ENCODE data around the gene C1QTNF8. TPM values are rescaled to one million over a fixed set of nuclear protein-coding genes. Genes with fewer than 3 reads are reported as not detected.

The C1QTNF8 gene
- total RNA-seq, 1 experiment from 2014 or later = not detected

- Histone ChIP-seq H3K4me2 (ENCODE audit: low read depth, low read length, poor library complexity, severe bottlenecking) (no peak overlapping the region), H3K27me3 (ENCODE audit: low read length) (no peaks in the 10 kb centered on the region), H3K9me2 (replicated peaks; ENCODE audit: insufficient read depth, low read length) (no peaks in the 10 kb centered on the region), H3K36me3 (ENCODE audit: insufficient read depth, low read length) (no peaks in the 10 kb centered on the region), H4K20me1 (ENCODE audit: insufficient read depth, low read depth, low read length) (peaks cover 5% of the 10 kb centered on the region; the same call in 1 of the 2 replicates), H3K9me3 (ENCODE audit: low read length) (0 out of 2 replicates have a peak, but pooled peaks cover 3% of the 10 kb centered on the region), H3K27ac (ENCODE audit: low read length) (no peak overlapping the region), H3K79me2 (ENCODE audit: low read length) (no peaks in the 10 kb centered on the region), H3K4me1 (ENCODE audit: low read length) (no peaks in the 10 kb centered on the region), H2AFZ (ENCODE audit: low read length) (no peak overlapping the region), H3K9ac (ENCODE audit: low read length) (no peak overlapping the region), H3K4me3 (ENCODE audit: low read length) (no peak overlapping the region)
- peak; percentile 53 for DNase-seq
Observed at GRCh38 chr16:1054660-1055556, 41.1 kb downstream of the C1QTNF8 start.

GRCh38 chr16:1053700-1054368 is 42.2 kb downstream of the C1QTNF8 start:
- peaks cover 5% of the 10 kb centered on the region; the same call in 1 of the 2 replicates for H4K20me1 ChIP-seq (ENCODE audit: insufficient read depth, low read depth, low read length)
- no peak overlapping the region for H3K4me3 ChIP-seq (ENCODE audit: low read length)
- H2AFZ ChIP-seq (ENCODE audit: low read length) = no peak overlapping the region
- no peaks in the 10 kb centered on the region for H3K9me2 ChIP-seq (replicated peaks; ENCODE audit: insufficient read depth, low read length)
- DNase-seq = no peak
- no peaks in the 10 kb centered on the region for H3K27me3 ChIP-seq (ENCODE audit: low read length)
- H3K9me3 ChIP-seq (ENCODE audit: low read length) = no peaks in the 10 kb centered on the region
- H3K9ac ChIP-seq (ENCODE audit: low read length) = no peak overlapping the region
- no peaks in the 10 kb centered on the region for H3K36me3 ChIP-seq (ENCODE audit: insufficient read depth, low read length)
- H3K4me2 ChIP-seq (ENCODE audit: low read depth, low read length, poor library complexity, severe bottlenecking) = no peak overlapping the region
- no peak overlapping the region for H3K27ac ChIP-seq (ENCODE audit: low read length)
- no peaks in the 10 kb centered on the region for H3K79me2 ChIP-seq (ENCODE audit: low read length)
- H3K4me1 ChIP-seq (ENCODE audit: low read length) = no peaks in the 10 kb centered on the region

- Histone ChIP-seq H3K36me3 (ENCODE audit: insufficient read depth, low read length) (no peaks in the 10 kb centered on the region), H3K4me2 (ENCODE audit: low read depth, low read length, poor library complexity, severe bottlenecking) (no peak overlapping the region), H3K4me3 (ENCODE audit: low read length) (no peak overlapping the region), H3K9me3 (ENCODE audit: low read length) (no peaks in the 10 kb centered on the region), H3K79me2 (ENCODE audit: low read length) (no peaks in the 10 kb centered on the region), H3K9me2 (replicated peaks; ENCODE audit: insufficient read depth, low read length) (no peaks in the 10 kb centered on the region), H3K4me1 (ENCODE audit: low read length) (no peaks in the 10 kb centered on the region), H3K27me3 (ENCODE audit: low read length) (no peaks in the 10 kb centered on the region), H4K20me1 (ENCODE audit: insufficient read depth, low read depth, low read length) (peaks cover 5% of the 10 kb centered on the region; the same call in 1 of the 2 replicates), H2AFZ (ENCODE audit: low read length) (no peak overlapping the region), H3K9ac (ENCODE audit: low read length) (no peak overlapping the region), H3K27ac (ENCODE audit: low read length) (no peak overlapping the region)
- DNase-seq = no peak
Observed at GRCh38 chr16:1053121-1053521, 42.9 kb downstream of the C1QTNF8 start.

GRCh38 chr16:1052721-1053120 is 43.3 kb downstream of the C1QTNF8 start:
- H2AFZ ChIP-seq (ENCODE audit: low read length) = no peak overlapping the region
- no peak overlapping the region for H3K4me2 ChIP-seq (ENCODE audit: low read depth, low read length, poor library complexity, severe bottlenecking)
- peaks cover 8% of the 10 kb centered on the region; the same call in 1 of the 2 replicates for H4K20me1 ChIP-seq (ENCODE audit: insufficient read depth, low read depth, low read length)
- H3K4me3 ChIP-seq (ENCODE audit: low read length) = no peak overlapping the region
- no peak for DNase-seq
- H3K4me1 ChIP-seq (ENCODE audit: low read length) = no peaks in the 10 kb centered on the region
- no peaks in the 10 kb centered on the region for H3K27me3 ChIP-seq (ENCODE audit: low read length)
- H3K9ac ChIP-seq (ENCODE audit: low read length) = no peak overlapping the region
- H3K79me2 ChIP-seq (ENCODE audit: low read length) = no peaks in the 10 kb centered on the region
- no peaks in the 10 kb centered on the region for H3K9me2 ChIP-seq (replicated peaks; ENCODE audit: insufficient read depth, low read length)
- H3K9me3 ChIP-seq (ENCODE audit: low read length) = no peaks in the 10 kb centered on the region
- no peak overlapping the region for H3K27ac ChIP-seq (ENCODE audit: low read length)
- no peaks in the 10 kb centered on the region for H3K36me3 ChIP-seq (ENCODE audit: insufficient read depth, low read length)

DNA sequence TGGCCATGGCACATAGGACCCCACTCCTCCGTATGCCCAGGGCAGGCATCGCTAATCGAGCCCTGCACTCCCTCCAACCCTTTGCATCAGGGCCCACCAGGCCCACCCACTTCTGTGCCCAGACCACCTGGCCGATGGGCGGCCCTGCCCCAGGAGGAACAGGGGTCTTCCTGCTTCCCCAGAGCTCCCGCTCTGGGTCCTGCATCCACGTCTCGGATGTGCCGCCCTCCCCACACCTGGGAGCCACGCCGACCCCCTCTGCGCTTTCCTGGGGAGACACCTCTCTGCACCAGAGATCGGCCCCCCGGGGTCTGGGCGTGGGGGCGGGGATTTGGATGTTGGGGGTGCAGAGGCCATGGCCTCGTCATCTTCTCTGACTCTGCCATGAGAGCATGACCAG is 44.6 kb downstream of the C1QTNF8 start:
- no peak overlapping the region for H2AFZ ChIP-seq (ENCODE audit: low read length)
- no peak overlapping the region for H3K27ac ChIP-seq (ENCODE audit: low read length)
- no peaks in the 10 kb centered on the region for H3K9me2 ChIP-seq (replicated peaks; ENCODE audit: insufficient read depth, low read length)
- H4K20me1 ChIP-seq (ENCODE audit: insufficient read depth, low read depth, low read length) = peaks cover 8% of the 10 kb centered on the region; the same call in 1 of the 2 replicates
- no peak overlapping the region for H3K4me2 ChIP-seq (ENCODE audit: low read depth, low read length, poor library complexity, severe bottlenecking)
- H3K4me3 ChIP-seq (ENCODE audit: low read length) = no peak overlapping the region
- H3K27me3 ChIP-seq (ENCODE audit: low read length) = no peaks in the 10 kb centered on the region
- H3K9me3 ChIP-seq (ENCODE audit: low read length) = no peaks in the 10 kb centered on the region
- DNase-seq = no peak
- H3K4me1 ChIP-seq (ENCODE audit: low read length) = no peaks in the 10 kb centered on the region
- H3K36me3 ChIP-seq (ENCODE audit: insufficient read depth, low read length) = no peaks in the 10 kb centered on the region
- no peaks in the 10 kb centered on the region for H3K79me2 ChIP-seq (ENCODE audit: low read length)
- no peak overlapping the region for H3K9ac ChIP-seq (ENCODE audit: low read length)

GRCh38 chr16:1050921-1051320 is 45.1 kb downstream of the C1QTNF8 start:
- Histone ChIP-seq H3K4me1 (ENCODE audit: low read length) (no peaks in the 10 kb centered on the region), H3K36me3 (ENCODE audit: insufficient read depth, low read length) (no peaks in the 10 kb centered on the region), H3K9ac (ENCODE audit: low read length) (no peak overlapping the region), H4K20me1 (ENCODE audit: insufficient read depth, low read depth, low read length) (peaks cover 8% of the 10 kb centered on the region; the same call in 1 of the 2 replicates), H3K9me2 (replicated peaks; ENCODE audit: insufficient read depth, low read length) (no peaks in the 10 kb centered on the region), H3K4me3 (ENCODE audit: low read length) (no peak overlapping the region), H2AFZ (ENCODE audit: low read length) (no peak overlapping the region), H3K27ac (ENCODE audit: low read length) (no peak overlapping the region), H3K27me3 (ENCODE audit: low read length) (no peaks in the 10 kb centered on the region), H3K4me2 (ENCODE audit: low read depth, low read length, poor library complexity, severe bottlenecking) (no peak overlapping the region), H3K79me2 (ENCODE audit: low read length) (no peaks in the 10 kb centered on the region), H3K9me3 (ENCODE audit: low read length) (no peaks in the 10 kb centered on the region)
- no peak for DNase-seq

GRCh38 chr16:1050516-1050915 is 45.5 kb downstream of the C1QTNF8 start:
- Histone ChIP-seq H3K79me2 (ENCODE audit: low read length) (no peaks in the 10 kb centered on the region), H3K4me1 (ENCODE audit: low read length) (no peaks in the 10 kb centered on the region), H3K4me2 (ENCODE audit: low read depth, low read length, poor library complexity, severe bottlenecking) (no peak overlapping the region), H3K27me3 (ENCODE audit: low read length) (no peaks in the 10 kb centered on the region), H2AFZ (ENCODE audit: low read length) (no peak overlapping the region), H4K20me1 (ENCODE audit: insufficient read depth, low read depth, low read length) (peaks cover 8% of the 10 kb centered on the region; the same call in 1 of the 2 replicates), H3K4me3 (ENCODE audit: low read length) (no peak overlapping the region), H3K27ac (ENCODE audit: low read length) (no peak overlapping the region), H3K9me3 (ENCODE audit: low read length) (no peaks in the 10 kb centered on the region), H3K9ac (ENCODE audit: low read length) (no peak overlapping the region), H3K9me2 (replicated peaks; ENCODE audit: insufficient read depth, low read length) (no peaks in the 10 kb centered on the region), H3K36me3 (ENCODE audit: insufficient read depth, low read length) (no peaks in the 10 kb centered on the region)
- no peak for DNase-seq

GRCh38 chr16:1049976-1050247 is 46.1 kb downstream of the C1QTNF8 start:
- Histone ChIP-seq H3K79me2 (ENCODE audit: low read length) (no peaks in the 10 kb centered on the region), H3K27me3 (ENCODE audit: low read length) (no peaks in the 10 kb centered on the region), H3K4me2 (ENCODE audit: low read depth, low read length, poor library complexity, severe bottlenecking) (no peak overlapping the region), H3K9me3 (ENCODE audit: low read length) (no peaks in the 10 kb centered on the region), H4K20me1 (ENCODE audit: insufficient read depth, low read depth, low read length) (peaks cover 3% of the 10 kb centered on the region; the same call in 1 of the 2 replicates), H3K4me3 (ENCODE audit: low read length) (no peak overlapping the region), H2AFZ (ENCODE audit: low read length) (no peak overlapping the region), H3K36me3 (ENCODE audit: insufficient read depth, low read length) (no peaks in the 10 kb centered on the region), H3K27ac (ENCODE audit: low read length) (no peak overlapping the region), H3K4me1 (ENCODE audit: low read length) (no peaks in the 10 kb centered on the region), H3K9me2 (replicated peaks; ENCODE audit: insufficient read depth, low read length) (no peaks in the 10 kb centered on the region), H3K9ac (ENCODE audit: low read length) (no peak overlapping the region)
- no peak for DNase-seq

Data from Karpas-422 (cell line).